HL-60/S4 treated with retinoic acid at 250 ng/mL for 4 days and 3 days (cell line): ENCODE results near the gene KCNG2.

ENCODE experiments used
- in situ Hi-C: fragments of 300-500 bp; cut with MboI; formaldehyde crosslinking; loops from 2 replicates; pipeline ENCODE4 v1.7.0; 2022; ENCODE audit warnings: low sequenced_read_pairs

Gene KCNG2

DNA sequence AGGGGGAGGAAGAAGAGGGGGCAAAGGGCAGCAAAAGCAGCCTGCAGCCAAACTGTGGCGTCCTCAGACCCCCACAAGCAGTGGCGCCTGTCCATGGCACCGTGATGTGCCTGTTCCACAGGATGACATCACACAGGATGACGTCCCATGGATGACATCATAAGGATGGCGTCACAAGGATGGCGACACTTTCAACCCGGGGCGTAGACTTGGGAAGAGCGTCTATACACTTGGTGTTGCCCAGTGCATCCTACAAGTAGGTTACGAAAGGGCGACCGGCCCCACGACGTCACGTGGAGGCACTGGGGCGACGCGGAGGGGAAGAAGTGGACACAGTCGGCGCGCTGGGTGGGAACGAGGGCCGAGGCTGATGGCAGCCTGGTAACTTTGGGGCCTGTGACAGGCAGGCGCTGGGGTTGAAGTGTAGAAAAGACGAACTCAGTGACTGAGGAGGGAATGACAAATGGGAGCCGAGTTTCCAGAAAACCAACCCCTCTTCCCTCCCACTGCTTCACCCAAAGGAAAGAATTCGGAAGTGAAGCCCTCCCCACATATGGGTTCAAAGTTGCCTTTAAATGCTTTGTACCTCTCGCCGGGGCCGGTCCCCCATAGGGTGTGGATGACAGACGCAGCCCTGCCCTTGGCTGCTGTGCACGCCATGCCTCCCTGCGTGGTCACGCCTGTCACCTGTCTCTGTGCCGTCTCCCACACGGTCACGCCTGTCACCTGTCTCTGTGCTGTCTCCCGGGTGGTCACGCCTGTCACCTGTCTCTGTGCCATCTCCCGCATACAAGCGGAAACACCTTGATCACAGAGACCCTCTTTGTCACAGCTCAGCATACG, 13.4 kb upstream of the KCNG2 start:
- in situ Hi-C loops, result no loop called here

DNA sequence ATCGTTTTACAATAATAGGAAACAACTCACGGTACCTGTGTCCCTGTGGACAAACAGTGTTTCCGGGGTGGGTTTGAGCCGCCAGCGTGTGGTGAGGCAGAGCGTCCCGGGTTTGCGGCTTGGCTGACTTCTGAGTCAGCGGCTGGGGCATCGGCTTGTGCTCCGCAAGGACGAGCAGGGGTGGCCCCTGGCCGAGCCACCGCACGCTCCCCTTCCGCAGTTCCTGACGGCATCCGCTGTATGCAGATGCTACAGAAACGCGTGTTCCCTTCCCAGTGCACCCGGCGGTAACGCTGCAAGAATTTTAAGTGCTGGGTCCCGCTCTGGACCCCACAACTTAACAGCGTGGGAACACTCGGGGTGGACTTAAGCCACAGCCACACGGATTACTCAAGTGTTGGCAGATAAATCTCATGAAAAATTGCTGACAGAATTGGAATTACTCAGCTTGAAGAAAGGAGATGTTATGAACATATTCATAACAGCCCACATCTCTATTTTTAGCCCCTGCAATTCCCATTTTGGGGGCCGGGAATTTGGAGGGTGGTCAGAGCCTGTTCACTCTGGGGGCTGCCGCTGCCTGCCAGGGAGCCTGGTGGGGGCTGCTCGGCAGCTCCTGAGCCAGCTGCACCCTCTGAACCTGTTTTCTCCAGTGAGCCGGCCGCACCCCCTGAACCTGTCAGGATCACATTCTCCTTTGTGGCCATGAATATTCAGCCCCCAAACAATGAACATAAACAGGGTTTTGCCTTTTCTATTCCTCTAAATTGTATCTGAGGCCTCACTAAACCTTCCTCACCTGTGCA, 12.6 kb upstream of the KCNG2 start:
- in situ Hi-C loops, result no loop called here

DNA sequence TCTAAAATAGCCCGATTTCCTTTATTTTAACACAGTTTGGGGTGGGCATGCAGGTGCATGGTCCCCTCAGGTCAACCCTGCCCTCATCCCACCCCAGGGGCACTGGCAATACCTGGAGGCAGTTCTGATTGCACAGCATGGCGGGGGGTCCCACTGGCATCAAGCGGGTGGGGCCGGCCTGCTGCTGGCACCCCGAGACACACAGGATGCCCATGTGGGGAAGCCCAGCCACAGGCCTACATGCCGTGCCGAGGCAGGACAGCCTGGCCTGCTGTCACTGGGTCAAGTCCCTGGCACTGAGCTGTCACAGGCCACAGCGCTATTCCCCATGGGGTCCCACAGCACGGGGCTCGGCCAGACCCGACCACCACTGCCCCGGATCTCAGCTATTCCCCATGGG, 11.9 kb upstream of the KCNG2 start:
- in situ Hi-C loops, result no loop called here

- in situ Hi-C loops, result no loop called here
Observed at GRCh38 chr18:79786304-79786703, 11.4 kb upstream of the KCNG2 start.

- in situ Hi-C loops, result no loop called here
Observed at GRCh38 chr18:79786786-79787526, 10.8 kb upstream of the KCNG2 start.

- in situ Hi-C loops, result no loop called here
Observed at GRCh38 chr18:79787527-79787864, 10.2 kb upstream of the KCNG2 start.

DNA sequence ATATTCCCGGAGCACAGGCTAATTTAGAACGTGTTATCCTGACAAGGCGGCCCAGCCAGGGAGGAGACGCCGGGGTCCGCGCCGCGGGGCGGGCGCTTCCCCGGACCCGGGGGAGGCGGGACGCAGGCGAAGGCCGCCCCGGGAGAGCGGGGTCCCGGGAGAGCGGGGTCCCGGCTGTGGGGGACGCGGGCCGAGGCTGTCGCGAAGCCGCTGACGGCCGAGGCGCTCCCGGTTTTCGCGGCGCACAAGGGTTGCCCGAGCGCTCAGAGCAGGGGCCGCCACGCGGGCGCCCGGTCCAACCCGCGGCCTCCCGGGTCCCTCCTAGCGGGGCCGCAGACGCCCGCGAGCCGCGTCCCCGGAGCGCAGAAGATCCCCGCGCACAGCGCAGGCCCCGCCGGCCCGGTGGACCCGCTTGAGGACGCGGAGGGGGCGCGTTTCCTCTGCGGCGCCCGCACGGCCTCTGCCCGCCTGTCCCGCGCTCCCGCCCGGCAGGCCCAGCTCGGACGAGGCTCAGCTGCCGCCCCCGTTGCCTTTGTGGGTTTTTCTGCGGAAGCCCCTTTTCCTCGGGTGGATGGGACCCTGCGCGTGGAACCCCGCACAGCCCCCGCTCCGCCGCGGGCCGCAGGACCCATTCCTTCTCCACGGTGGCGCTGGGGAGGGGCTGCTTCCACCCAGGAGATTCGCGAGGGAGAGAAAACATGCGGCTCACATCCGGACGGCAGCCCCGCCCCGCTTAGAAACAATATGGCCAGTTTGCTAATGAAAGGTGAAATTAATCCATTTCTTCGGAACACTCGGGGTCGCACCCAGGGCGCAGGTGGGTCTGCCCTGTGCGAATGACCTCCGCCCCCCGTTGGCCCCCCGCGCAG, 9.6 kb upstream of the KCNG2 start:
- in situ Hi-C loops, result no loop called here

DNA sequence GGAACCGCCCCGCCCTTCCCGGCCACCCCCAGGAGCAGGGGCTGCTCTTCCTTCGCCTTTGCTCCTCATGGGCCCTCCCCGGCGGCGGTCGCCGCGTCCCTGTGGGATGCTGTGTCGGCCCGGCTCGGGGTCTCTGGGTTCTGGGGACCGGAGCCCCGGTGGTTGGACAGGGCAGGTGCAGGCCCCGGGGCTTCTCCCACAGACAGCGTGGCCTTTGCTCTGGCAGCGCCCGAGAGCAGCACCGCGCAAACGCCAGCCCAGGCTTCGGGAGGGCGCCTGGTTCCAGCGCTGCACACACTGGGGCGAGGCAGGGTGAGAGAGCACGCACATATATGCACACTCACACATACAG, 9.0 kb upstream of the KCNG2 start:
- in situ Hi-C loops, result no loop called here

- in situ Hi-C loops, result no loop called here
Observed at GRCh38 chr18:79789091-79789891, 8.4 kb upstream of the KCNG2 start.

DNA sequence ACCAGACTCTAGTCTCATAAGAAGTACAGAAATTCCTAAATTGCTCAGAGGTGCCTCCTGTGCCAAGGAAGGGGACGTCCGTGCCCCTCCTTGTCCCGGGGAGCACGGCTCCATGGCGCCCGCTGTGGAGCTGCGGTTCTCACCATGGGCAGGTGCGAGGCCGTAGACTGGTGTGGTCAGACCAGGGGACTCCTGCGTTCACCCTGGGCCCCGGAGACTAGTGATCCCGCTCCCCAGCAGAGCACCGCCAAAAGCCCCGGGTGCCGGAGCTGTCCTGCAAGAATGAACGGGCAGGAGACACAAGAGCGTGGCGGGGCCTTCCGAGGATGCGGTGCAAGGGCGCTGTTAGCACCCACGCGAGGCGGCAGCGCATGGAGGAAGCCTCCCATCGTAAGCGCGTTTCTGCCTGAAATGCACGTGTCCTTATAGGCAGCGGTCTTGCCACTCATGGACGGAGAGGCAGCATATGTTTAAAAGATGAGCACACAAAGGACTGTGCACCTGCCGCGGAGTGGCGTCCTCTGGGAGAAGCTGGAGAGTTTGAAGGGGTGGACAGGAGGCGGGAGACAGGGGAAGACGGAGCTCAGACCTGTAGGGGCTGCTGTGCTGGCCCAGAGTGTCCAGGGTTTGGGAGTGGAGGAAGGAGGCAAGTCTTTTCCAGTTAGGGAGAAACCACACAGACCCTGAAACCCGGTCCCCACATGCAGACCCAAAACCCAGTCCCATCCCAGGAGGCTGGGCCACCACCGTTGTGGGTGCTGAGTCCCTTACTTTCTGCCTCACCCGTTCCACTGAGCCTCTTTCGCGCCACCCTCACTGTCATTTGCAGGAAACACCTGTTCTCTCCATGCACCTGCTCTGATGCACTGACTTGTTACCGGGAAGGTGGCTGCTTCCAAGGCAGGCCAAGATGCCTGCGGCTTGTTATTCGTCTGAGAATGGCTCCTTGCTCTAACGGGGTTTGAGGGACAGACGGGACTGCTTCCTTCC, 7.5 kb upstream of the KCNG2 start:
- in situ Hi-C loops, result no loop called here

- in situ Hi-C loops, result no loop called here
Observed at GRCh38 chr18:79790996-79791972, 6.5 kb upstream of the KCNG2 start.

- in situ Hi-C loops, result no loop called here
Observed at GRCh38 chr18:79792096-79792987, 5.4 kb upstream of the KCNG2 start.

DNA sequence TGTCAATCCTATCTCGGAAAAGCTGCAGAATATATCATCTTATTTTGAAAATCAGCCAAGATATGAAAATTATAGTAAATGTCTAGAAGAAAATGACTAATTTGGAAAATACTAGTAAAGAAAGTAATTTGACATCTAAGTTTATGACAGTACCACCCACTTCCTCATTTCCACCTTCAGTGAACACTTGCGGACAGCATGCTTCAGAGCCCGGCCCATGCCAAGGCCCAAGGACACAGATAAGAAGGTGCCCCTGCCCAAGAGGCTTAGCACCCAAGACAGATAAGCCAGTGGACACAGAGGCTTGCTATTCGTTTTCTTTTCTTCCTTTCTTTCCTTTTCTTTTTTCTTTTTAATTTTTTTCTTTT, 4.8 kb upstream of the KCNG2 start:
- in situ Hi-C loops, result no loop called here

- in situ Hi-C loops, result no loop called here
Observed at GRCh38 chr18:79794846-79795245, 2.9 kb upstream of the KCNG2 start.

- in situ Hi-C loops, result no loop called here
Observed at GRCh38 chr18:79795446-79795845, 2.3 kb upstream of the KCNG2 start.

GRCh38 chr18:79796016-79796415, 1.7 kb upstream of the KCNG2 start:
- in situ Hi-C loops, result no loop called here
